ENCODE data around the gene CALR3. TPM values are rescaled to one million over a fixed set of nuclear protein-coding genes. Genes with fewer than 3 reads are reported as not detected.
"Not testable (repeated sequence)": the region's sequence is repeated elsewhere in the genome, so short reads cannot be mapped to it uniquely, and the experiment has no call there.

Gene CALR3
- total RNA-seq, 2 donors from 2014 or later: not detected

DNA sequence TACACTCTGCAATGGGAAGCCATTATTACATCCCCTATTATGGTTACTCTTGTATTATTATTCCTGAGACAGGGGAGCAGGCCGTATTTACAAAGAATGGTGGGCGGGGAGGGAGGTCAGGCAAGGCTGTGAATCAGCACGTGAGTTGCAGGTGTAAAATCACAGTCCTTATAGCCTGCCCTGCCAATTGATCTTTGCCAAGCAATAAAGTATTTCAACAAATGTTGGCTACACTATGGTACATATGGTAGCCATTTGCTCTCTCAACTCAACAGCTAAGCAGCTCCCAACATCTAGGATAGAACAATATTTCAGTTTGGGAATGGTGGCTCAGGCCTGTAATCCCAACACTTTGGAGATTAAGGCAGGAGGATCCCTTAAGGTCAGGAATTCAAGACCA is 36.3 kb downstream of the CALR3 start:
- H3K27me3 Mint-ChIP-seq: no peaks in the 10 kb centered on the region

DNA sequence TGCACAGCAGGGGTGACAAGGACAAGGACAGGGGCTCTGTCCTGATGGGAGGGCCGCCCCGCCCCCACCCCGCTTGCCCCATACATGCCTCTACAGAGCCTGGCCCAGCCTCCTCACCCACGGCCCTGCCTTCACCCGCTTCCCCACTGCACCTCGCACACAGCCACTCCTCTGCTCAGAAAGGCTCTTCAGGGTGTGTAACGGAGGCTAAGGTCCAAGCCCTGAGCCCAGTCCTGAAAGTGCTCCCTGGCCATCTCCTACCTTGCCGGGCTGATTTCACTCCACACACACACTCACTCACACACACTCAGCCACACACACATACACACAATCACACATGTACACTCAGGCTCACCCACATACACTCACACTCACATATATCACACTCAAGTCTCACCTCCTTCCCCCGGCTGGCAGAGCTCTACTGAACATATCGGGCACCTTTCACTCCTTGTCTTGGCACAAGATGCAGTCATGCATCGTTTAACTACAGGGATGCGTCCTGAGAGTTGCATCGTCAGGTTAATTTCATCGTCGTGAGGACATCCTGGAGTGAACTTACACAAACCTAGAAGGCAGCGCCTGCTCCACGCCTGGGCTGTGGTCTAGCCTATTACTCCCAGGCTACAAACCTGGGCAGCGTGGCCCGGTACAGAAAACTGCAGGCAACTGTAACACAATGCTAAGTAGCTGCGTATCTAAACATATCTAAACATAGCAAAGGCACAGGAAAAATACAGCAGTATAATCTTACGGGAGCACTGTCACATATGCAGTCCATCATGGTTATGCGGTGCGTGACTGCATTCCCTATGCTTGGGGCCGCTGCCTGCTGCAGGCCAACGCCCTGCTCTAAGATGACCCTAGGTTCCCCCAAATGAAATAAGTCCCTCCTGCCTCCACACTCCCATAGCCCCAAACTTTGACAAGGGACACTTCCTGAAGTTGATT is 37.3 kb downstream of the CALR3 start:
- Mint-ChIP-seq H3K27ac (peak overlapping the region; percentile 21), H3K4me3 (peak overlapping the region; percentile 21), H3K36me3 (ENCODE audit: low read depth) (no peaks in the 10 kb centered on the region), H3K27me3 (no peaks in the 10 kb centered on the region), H3K4me1 (peaks cover 34% of the 10 kb centered on the region), H3K9me3 (no peaks in the 10 kb centered on the region)
- no peak for ATAC-seq (replicated peaks)

More for the DNA sequence above, 36.3 kb downstream of the CALR3 start:
- Mint-ChIP-seq H3K4me1 (peaks cover 31% of the 10 kb centered on the region), H3K9me3 (no peaks in the 10 kb centered on the region), H3K36me3 (ENCODE audit: low read depth) (no peaks in the 10 kb centered on the region), H3K27ac (no peak overlapping the region), H3K4me3 (no peak overlapping the region)
- no peak for ATAC-seq (replicated peaks)

- Mint-ChIP-seq H3K4me1 (peaks cover 26% of the 10 kb centered on the region), H3K27me3 (no peaks in the 10 kb centered on the region), H3K9me3 (no peaks in the 10 kb centered on the region), H3K4me3 (no peak overlapping the region), H3K36me3 (ENCODE audit: low read depth) (no peaks in the 10 kb centered on the region), H3K27ac (peak overlapping the region; percentile 21)
- peak; percentile 3 for ATAC-seq (replicated peaks)
Measured at GRCh38 chr19:16457954-16458331, 38.0 kb downstream of the CALR3 start.

- no peaks in the 10 kb centered on the region for H3K36me3 Mint-ChIP-seq (ENCODE audit: low read depth)
- no peaks in the 10 kb centered on the region for H3K27me3 Mint-ChIP-seq
- ATAC-seq (replicated peaks): peak; percentile 67
- H3K9me3 Mint-ChIP-seq: no peaks in the 10 kb centered on the region
- H3K27ac Mint-ChIP-seq: peak overlapping the region; percentile 83
- peaks cover 26% of the 10 kb centered on the region for H3K4me1 Mint-ChIP-seq
- H3K4me3 Mint-ChIP-seq: peak overlapping the region; percentile 42
Measured at GRCh38 chr19:16457195-16457953, 38.6 kb downstream of the CALR3 start.

- H3K4me3 Mint-ChIP-seq: peak overlapping the region; percentile 42
Measured at GRCh38 chr19:16456652-16457194, 39.2 kb downstream of the CALR3 start.

GRCh38 chr19:16455489-16455888 is 40.5 kb downstream of the CALR3 start:
- ATAC-seq (replicated peaks): no peak
- Mint-ChIP-seq H3K27ac (peak overlapping the region; percentile 83), H3K27me3 (no peaks in the 10 kb centered on the region), H3K36me3 (ENCODE audit: low read depth) (no peaks in the 10 kb centered on the region), H3K4me3 (no peak overlapping the region), H3K4me1 (peaks cover 26% of the 10 kb centered on the region), H3K9me3 (no peaks in the 10 kb centered on the region)

More at GRCh38 chr19:16456652-16457194, 39.2 kb downstream of the CALR3 start:
- Mint-ChIP-seq H3K27me3 (no peaks in the 10 kb centered on the region), H3K27ac (peak overlapping the region; percentile 83), H3K9me3 (no peaks in the 10 kb centered on the region), H3K4me1 (peaks cover 26% of the 10 kb centered on the region), H3K36me3 (ENCODE audit: low read depth) (no peaks in the 10 kb centered on the region)
- ATAC-seq (replicated peaks): no peak

DNA sequence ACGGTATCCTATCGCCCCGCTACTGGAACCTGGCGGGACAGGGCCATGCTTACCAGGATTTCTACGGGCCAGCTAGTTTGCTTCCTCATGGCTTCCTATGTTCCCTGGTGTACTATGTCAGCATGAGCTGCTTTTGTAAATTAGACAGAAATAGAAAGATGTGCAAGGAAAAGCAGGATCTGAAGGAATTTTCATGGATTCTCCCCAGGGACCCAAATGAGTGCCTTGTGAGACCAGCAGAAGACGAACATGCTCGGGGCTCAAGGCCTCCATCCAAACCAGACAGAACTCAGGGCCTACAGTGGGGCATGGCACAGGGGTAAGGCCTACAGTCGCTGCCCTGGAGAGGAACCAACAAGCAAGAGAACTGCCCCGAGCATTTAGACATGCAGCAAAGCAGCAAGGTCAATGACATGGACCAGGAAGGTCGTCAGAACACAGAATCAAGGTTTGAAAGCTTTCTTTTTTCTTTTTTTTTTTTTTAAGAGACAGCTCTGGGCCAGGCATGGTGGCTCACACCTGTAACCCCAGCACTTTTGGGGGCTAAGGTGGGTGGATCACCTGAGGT is 41.5 kb downstream of the CALR3 start:
- no peaks in the 10 kb centered on the region for H3K9me3 Mint-ChIP-seq
- H3K27ac Mint-ChIP-seq: peak overlapping the region; percentile 70
- peaks cover 5% of the 10 kb centered on the region for H3K36me3 Mint-ChIP-seq (ENCODE audit: low read depth)
- peaks cover 31% of the 10 kb centered on the region for H3K4me1 Mint-ChIP-seq
- no peak for ATAC-seq (replicated peaks)
- no peaks in the 10 kb centered on the region for H3K27me3 Mint-ChIP-seq
- H3K4me3 Mint-ChIP-seq: no peak overlapping the region

DNA sequence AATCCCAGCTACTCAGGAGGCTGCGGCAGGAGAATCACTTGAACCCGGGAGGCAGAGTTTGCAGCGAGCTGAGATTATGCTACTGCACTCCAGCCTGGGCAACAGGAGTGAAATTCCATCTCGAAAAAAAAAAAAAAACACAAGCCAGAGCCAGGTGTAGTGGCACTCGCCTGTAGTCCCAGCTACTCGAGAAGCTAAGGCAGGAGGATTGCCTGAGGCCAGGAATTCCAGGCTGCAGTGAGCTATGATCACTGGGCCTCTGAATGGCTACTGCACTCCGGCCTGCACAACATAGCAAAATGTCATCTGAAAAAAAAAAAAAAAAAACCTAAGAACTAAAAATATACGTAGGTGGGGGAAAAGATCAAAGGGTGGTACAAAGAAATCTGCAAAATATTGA is 43.6 kb downstream of the CALR3 start:
- Mint-ChIP-seq H3K27ac (no peak overlapping the region), H3K36me3 (ENCODE audit: low read depth) (peaks cover 20% of the 10 kb centered on the region), H3K9me3 (no peaks in the 10 kb centered on the region), H3K27me3 (no peaks in the 10 kb centered on the region), H3K4me1 (peaks cover 35% of the 10 kb centered on the region), H3K4me3 (no peak overlapping the region)
- no peak for ATAC-seq (replicated peaks)

DNA sequence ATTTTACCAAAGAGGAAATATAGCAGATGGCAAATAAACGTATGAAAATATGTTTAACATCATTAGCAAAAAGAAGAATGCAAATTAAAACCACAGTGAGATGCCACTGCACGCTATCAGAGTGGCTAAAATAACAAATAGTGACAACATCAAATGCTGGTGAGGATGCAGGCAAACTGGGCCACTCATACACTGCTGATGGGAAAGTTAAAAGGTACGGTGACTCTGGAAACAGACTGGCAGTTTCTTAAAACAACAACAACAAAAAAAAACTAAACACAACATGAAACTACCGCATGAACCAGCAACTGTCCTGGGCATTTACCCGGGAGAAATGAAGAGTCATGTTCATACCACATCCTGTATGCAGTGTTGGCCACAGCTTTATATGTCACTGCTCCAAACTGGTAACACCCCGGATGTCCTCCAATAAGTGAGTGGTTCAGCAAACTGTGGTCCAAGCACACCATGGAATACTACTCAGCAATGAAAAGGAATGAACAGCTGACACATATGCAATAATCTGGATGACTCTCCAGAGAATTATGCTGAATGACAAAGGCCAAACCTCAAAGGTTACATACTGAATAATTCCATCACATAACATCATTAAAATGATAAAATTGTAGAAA is 46.5 kb downstream of the CALR3 start:
- H3K4me1 Mint-ChIP-seq: peaks cover 45% of the 10 kb centered on the region
- no peaks in the 10 kb centered on the region for H3K9me3 Mint-ChIP-seq
- H3K27ac Mint-ChIP-seq: peak overlapping the region; percentile 98
- H3K4me3 Mint-ChIP-seq: peak overlapping the region; percentile 82
- H3K27me3 Mint-ChIP-seq: no peaks in the 10 kb centered on the region
- peak; percentile 88 for ATAC-seq (replicated peaks)
- peaks cover 34% of the 10 kb centered on the region for H3K36me3 Mint-ChIP-seq (ENCODE audit: low read depth)

DNA sequence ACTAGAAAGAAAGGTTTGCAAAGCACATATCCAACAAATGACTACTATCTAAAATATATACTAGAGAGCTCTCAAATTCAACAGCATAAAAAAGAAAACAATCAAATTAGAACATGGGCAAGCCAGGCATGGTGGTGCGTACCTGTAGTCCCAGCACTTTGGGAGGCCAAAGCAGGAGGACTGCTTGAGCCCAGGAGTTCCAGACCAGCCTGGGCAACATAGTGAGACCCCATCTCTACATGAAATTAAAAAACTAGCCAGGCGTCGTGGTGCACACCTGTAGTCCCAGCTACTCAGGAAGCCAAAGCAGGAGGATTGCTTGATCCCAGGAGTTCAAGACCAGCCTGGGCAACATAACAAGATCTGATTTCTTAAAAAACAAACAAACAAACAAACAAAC is 47.1 kb downstream of the CALR3 start:
- Mint-ChIP-seq H3K4me1 (peaks cover 48% of the 10 kb centered on the region), H3K4me3 (peak overlapping the region; percentile 82), H3K27ac (peak overlapping the region; percentile 98), H3K36me3 (ENCODE audit: low read depth) (peaks cover 39% of the 10 kb centered on the region)
- ATAC-seq (replicated peaks); H3K27me3 Mint-ChIP-seq; H3K9me3 Mint-ChIP-seq: not testable (repeated sequence)

DNA sequence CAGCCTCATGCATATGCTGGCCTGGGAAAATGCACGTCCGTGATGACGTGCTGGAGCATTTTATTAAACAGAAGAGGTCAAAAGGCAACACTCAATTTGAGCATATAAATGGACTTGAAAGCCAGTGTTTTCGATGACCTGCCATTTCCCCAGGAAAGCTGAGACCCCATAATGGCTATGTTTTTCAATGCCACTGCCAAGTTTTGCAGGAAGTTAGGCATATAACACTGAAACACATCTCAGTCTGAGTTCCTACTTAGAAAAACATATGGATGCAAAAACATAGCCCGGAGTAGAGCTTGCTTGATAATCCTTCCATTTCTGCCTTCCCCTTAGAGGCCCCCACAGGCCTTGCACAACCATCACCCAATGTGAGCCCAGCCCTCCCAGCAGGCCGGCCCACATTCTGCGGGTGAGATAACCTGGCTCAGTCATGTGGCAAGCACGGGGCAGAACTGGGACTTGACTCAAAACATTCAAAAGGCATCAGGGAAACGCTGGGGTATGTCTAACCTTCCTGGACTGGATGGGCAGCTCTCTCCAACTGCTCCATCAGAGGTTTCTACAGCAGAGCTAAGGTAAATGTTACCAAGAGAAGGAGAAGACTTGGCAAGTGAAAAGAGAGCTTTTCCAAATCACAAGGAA is 49.1 kb downstream of the CALR3 start:
- peaks cover 51% of the 10 kb centered on the region for H3K4me1 Mint-ChIP-seq
- ATAC-seq (replicated peaks): peak; percentile 27
- peak overlapping the region; percentile 82 for H3K4me3 Mint-ChIP-seq
- H3K27me3 Mint-ChIP-seq: no peaks in the 10 kb centered on the region
- no peaks in the 10 kb centered on the region for H3K9me3 Mint-ChIP-seq
- H3K36me3 Mint-ChIP-seq (ENCODE audit: low read depth): peaks cover 46% of the 10 kb centered on the region
- H3K27ac Mint-ChIP-seq: peak overlapping the region; percentile 98

DNA sequence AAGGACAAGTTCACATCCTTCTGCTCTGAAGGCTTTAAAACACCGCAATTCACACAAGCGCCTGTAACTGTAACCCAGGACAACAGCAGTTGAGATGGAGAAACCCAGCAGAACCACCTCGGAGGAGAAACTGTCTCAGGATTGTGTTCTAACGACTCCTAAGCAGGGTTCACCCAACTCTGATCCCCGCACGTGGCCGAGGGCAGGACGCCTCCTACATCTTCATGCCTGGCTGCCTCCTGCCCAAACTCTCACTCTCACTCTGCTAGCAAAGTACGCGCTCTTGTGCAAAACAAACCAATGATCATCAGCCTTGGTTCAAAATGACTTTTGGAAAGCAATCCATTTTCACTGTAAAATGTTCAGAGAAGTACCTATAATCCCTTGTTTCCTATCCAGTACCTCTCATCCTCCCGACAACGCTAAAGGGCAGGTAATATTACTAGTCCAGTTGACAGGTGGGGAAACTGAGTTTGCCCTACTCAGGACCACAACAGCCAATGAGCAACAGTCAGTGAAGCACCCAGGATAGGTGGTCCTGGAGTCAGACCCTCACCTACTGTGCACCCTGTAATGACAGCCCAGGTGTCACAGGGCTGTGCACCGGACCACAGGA is 49.8 kb downstream of the CALR3 start:
- Mint-ChIP-seq H3K36me3 (ENCODE audit: low read depth) (peaks cover 51% of the 10 kb centered on the region), H3K4me3 (peak overlapping the region; percentile 82), H3K4me1 (peaks cover 51% of the 10 kb centered on the region), H3K27ac (peak overlapping the region; percentile 98), H3K9me3 (no peaks in the 10 kb centered on the region), H3K27me3 (no peaks in the 10 kb centered on the region)
- ATAC-seq (replicated peaks): no peak
